Measurements from ENCODE around the gene CRADD.
A peak's percentile ranks its signal among the peaks of the same experiment; 100 is the strongest.
"Not testable (repeated sequence)": the region's sequence is repeated elsewhere in the genome, so short reads cannot be mapped to it uniquely, and the experiment has no call there.

Gene CRADD

DNA sequence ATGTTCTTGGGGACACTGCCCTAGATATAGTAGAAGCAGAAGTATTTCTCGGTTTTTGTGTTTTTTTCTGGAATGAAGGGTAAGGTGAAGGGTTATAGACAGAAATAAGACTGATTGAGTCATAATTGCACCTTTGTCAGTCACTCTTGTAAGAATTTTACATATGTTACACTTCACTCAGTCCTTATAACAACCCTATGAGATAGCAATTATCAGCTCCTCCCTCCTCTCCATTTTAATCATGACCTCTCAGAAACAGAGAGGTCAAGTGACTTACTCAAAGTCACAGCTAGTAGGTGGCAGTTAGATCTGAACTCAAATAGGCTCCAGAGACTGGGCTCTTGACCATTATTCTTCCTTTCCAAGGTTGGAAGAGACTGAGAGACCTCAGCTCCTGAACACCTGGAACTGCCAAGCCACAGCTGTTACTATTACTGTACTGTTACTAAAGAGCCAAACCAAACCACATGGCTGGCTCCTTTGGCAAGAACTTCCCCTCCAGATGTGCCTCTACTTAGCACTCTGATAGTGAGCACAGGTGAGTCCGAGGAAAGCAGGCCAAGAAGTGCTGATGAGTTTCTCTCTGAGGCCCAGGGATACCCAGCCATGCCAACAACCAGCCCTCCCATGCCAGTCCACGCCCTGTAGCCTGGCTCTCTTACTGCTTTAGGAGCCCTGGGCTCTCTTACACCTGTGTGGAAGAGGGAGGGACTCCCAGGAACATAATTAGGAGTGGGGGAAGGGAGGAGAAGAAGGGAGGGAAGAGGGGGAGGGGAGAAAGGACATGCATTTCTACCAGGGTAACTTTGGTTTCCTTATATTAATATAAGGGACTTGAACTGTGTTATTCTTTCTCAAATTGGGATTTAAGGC is 121.3 kb downstream of the CRADD start:
- DNase-seq (ENCODE audit: low read depth, low spot score), result no peak

DNA sequence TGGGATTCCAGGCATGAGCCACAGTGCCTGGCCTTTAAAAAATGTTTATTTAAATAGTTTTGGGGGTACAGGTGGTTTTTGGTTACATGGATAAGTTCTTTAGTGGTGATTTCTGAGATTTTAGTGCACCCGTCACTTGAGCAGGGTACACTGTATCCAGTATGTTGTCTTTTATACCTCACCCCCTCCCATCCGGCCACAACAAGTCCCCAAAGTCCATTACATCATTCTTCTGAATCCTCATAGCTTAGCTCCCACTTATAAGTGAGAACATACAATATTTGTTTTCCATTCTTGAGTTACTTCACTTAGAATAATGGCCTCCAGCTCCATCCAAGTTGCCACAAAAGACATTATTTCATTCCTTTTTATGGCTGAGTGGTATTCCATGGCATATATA is 124.5 kb downstream of the CRADD start:
- not testable (repeated sequence) for H3K27ac ChIP-seq; DNase-seq (ENCODE audit: low read depth, low spot score)

More for the DNA sequence above, 121.3 kb downstream of the CRADD start:
- no peak overlapping the region for H3K27ac ChIP-seq

DNA sequence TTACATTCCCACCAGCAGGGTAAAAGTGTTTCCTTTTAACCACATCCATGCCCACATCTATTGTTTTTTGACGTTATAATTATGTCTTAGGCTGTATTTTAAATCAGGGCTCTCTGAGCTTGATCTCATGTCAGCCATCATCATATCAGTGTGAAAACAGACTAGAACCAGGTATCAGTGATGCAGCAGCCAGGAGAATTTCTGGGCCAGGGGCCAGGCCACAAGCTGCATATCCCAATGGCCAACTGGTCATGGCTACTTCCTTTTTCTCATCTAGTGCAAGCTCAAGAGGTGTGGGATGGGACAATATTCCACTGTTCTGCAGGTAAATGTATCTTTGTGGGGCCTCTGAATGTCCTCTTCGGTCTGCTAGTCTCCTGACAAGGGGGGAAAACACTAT is 125.1 kb downstream of the CRADD start:
- DNase-seq (ENCODE audit: low read depth, low spot score), result no peak
- H3K27ac ChIP-seq, result no peak overlapping the region

DNA sequence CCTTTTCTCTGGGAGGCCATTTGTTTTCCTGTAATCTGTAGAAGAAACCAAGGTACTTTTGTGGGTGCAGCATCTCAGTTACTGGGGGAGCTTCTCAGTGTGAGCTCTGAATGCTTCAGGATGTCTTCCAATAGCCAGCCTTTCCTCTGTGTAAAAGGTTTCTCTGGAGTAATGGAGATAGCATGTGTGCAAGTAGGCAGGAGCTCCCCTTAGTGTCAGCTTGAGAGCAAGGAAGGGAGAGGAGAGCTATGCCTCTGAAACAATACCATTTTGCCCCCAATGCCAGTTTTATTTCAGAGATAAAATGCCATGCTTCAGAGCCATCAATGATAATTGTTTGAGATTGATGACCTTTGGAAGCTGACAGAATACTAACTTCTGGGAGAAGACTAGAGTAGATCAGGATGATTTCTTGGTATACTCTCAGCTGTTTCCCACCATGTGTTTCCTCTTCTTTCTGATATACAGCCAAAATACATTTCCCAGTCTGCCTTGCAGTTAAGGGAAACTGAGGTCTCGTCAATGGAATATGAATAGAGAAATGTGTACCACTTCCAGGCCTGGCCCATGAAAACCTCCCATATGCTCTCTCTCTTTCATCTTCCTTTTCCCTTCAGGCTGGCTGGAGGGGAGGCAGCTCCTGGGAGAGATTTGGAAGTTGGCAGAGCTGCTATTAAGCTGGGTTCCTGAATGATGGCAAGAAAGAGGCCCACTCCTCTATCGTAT is 125.7 kb downstream of the CRADD start:
- DNase-seq (ENCODE audit: low read depth, low spot score), result no peak
- H3K27ac ChIP-seq, result peak overlapping the region; percentile 58

DNA sequence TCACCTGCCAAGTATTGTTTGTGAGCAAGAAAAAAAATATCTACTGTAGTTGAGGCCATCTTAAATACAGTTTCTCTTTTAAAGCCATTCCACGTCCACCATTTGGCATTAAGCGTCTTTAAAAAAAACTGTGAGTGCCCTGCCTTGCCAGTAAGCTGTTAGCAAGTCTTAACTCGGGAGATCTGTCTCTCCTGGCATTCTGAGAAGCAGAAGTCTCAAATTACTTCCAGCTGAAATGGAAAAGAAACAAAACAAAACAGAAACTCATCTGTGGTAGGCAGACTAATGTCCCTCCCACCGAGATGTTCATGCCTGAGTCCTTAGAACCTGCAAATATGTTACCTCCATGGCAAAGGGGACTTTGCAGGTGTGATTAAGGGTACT is 126.2 kb downstream of the CRADD start:
- H3K27ac ChIP-seq, result peak overlapping the region; percentile 58
- no peak for DNase-seq (ENCODE audit: low read depth, low spot score)

DNA sequence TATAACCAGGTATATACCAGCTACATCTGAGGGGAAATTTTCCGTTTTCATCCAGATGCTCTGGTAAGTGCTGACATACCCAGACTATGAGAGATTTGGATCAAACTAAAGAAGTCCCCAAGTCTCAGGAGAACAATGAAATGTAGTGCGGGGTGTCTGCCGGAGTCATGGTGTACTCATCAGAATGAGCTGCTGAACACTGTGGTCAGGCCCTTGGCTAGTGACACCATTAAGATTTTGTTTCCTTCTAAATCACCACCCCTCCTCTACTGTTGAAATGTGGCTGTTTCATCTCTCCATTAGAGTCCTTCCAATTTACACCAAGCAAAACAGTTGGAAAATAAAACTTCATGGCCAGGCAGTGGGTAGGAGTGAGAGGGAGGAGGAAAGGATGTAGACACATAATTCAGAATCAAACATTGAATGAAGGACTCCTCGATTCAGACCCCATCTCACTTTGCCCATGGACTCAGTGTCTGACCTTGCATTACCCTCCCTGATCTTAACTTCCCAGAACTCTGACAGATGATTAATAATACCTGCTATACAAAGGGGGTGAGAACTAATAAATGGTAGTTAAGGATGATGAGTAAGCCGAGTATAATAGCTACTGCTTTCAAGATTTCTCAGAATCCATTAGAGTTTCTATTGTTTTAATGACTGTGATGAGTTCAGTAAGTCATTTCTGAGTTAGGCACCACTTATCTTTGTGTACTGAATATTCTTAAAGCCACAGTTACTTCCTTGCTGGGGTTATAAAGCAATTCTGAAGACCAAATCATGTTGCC is 127.4 kb downstream of the CRADD start:
- DNase-seq (ENCODE audit: low read depth, low spot score), result no peak
- H3K27ac ChIP-seq, result peak overlapping the region; percentile 58

DNA sequence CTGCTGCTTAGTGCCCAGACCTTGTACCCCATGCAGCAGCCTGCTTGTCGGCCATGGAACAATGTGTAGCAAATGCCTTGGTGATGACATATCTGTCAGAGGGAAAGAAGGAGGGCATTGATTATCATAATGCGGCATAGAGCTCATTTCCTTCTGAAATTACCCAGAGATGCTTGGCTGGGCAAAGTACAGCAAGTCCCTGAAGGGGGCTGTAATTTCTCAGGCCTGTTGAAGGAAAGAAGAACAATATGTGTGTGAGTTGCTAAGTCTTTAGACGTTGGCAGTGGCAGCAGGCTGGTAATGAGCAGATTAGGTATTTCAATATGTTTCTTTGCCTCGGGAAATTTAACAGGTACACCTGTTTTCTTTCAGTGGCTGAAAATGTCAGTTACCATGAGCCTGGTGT is 128.6 kb downstream of the CRADD start:
- peak overlapping the region; percentile 58 for H3K27ac ChIP-seq
- DNase-seq (ENCODE audit: low read depth, low spot score), result no peak

DNA sequence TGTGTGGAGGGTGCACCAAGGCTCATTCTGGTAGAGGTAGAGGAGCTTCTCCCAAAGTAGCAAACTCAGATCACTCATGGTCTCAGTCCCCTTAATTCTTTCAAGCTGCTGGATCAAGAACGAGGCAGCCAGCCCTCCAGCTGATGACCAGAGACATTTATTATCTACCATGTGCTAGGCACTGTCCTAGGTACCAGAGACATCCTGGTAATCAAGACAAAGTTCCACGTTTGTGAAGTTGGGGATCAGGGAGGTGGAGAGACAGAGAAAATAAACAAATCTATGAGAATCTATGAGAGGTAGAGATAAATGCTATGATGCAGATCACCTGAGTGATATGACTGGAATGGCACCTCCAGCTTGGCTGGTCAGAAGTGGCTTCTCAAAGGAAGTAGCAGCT is 130.2 kb downstream of the CRADD start:
- DNase-seq (ENCODE audit: low read depth, low spot score), result no peak
- H3K27ac ChIP-seq, result no peak overlapping the region

DNA sequence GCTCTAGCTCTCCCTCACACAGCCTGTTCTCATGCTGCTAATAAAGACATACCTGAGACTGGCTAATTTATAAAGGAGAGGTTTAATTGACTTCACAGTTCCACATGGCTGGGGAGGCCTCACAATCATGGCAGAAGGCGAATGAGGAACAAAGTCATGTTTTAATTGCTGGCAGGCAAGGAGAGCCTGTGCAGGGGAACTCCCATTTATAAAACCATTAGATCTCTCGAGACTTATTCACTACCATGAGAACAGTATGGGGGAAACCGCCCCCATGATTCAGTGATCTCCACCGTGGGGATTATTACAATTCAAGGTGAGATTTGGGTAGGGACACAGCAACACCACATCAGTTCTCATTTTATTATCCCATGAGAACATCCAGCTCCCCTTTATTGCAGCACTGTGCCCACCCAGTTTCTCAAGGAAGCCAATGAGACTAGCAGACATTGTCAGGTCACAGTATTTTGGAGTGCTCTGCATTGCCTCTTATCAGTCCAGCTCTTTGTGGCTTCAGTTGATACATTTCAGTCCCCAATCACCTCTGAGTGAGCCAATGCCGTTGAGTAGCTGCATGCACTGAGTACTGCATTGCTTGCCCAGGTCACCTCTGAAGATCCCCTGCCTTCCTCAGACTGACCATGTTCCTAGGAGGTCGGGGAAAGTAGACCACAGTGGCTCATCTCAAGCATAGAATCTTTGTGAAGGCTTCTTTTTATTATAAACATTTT is 131.2 kb downstream of the CRADD start:
- no peak overlapping the region for H3K27ac ChIP-seq
- DNase-seq (ENCODE audit: low read depth, low spot score), result no peak

DNA sequence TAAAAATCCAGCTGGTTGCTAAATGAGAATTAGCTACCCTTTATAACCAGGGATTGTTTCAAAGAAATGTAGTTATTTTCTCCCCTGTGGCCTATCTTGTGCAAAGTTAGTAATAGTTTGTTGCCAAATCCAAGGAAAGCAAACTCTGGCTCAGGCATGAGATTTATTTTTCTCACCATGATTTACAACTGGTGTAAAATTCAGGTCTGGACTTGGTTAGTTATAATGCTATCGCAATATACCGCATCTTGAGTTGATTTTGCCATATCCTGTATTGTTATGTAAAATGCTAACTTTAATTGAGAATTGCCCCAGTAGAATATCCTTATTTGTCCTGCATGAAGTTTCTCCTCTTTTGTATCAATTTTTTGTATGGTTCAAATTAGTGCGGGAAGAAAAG is 135.5 kb downstream of the CRADD start:
- DNase-seq (ENCODE audit: low read depth, low spot score), result no peak
- no peak overlapping the region for H3K27ac ChIP-seq

DNA sequence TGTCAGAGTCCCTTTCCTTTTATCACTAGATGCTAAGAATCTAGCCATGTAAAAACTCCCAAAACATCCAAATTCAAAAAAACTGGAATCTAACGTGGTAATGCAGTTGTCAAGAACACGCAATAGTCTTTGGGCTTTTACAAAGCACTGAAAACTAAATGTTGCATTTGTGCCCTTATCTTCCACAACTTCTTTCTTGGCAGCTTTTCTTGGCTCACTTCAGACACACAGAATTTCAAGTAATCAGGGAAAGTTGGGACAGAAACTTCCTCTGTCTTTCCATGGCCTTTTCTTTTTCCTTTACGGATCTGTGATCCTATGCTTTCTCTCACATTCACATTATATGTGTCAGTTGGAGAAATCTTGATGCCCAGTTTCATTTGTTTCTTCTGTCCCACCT is 136.0 kb downstream of the CRADD start:
- no peak for DNase-seq (ENCODE audit: low read depth, low spot score)
- H3K27ac ChIP-seq, result no peak overlapping the region

DNA sequence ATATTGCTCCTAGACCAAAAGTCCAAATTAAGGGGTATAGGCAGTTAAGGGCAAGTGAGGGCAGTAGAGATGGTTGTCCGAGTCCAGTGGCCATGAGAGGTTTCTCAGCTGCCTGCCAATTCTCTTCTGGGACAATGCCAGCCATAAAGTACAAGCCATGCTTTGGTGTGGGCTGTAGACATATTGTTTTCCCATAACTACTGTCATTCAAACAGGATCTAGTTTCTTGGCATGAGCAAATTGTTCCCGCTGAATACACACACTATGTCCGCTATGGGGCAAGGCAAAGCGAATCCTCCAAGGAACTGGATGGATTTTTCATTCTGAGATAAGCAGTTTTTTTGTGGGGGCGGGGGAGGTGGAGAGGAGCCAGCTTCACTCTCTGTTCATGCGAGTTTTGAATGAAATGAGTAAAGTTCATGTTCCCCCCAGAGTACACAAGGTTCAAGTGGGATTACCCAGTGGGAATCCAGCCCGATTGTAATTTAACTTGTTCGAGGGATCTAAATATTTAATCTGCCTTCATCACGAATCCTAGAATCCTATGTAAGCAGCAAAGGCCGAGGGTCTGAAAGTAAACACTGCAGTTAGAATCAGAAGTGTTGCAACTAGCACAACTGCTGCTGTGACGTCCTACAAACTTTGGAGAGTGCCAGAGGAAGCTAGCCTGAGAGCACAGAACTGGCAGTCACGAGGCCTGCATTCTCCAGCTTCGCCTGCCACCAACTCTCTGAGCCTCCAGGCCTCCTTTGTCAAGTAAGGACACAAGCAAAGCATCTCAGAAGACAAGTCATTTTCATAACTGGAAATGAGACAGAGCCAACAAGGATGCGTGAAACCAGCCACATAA is 137.0 kb downstream of the CRADD start:
- H3K27ac ChIP-seq, result no peak overlapping the region
- no peak for DNase-seq (ENCODE audit: low read depth, low spot score)

DNA sequence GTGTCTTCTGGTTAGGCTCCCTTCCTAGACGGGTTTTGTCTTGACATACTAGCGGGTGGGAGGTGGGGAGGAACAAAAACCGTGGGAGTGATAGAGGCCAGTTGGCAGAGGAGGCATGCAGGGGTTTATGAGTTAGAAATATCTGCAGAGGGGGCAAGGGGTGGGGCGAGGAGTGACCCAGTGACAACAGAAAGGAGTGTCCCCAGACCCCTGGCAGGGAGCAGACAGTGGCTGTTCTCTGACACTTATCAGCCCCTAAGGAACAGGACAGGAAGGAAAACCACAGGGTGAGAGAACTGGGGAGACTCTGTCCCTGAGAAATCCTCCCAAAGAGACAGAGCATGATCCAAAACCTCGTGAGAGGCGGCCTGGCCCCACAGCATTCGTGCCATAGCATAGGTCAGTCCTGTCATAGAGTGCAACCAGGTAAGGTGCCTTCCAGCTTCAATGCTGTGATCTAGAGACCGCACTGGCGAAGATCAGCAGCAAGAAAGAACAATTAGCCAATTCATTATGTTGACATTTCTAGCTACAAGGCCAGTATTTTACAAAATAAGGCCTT is 141.4 kb downstream of the CRADD start:
- no peak for DNase-seq (ENCODE audit: low read depth, low spot score)
- peak overlapping the region; percentile 39 for H3K27ac ChIP-seq

DNA sequence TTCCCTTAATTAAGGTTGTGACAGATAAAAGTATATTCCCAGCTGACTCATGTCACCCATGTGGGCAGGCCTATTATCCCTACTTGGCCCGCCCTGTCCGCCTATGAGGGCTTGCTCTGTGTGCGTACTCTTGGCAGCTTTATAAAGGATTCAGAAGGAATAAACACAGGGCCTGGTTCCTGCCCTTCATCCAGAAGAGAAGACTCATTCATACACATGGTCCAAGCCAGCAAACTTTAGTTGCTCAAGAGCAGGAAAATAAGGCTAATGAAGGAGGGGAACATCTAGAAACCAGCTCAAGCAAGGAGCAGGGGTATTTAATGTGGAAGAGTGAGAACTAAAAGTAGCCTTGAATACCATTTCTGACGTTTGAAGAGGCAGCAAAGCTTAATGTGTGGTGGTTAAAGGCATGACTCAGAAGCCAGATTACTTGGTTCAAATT is 141.9 kb downstream of the CRADD start:
- peak overlapping the region; percentile 39 for H3K27ac ChIP-seq
- no peak for DNase-seq (ENCODE audit: low read depth, low spot score)

DNA sequence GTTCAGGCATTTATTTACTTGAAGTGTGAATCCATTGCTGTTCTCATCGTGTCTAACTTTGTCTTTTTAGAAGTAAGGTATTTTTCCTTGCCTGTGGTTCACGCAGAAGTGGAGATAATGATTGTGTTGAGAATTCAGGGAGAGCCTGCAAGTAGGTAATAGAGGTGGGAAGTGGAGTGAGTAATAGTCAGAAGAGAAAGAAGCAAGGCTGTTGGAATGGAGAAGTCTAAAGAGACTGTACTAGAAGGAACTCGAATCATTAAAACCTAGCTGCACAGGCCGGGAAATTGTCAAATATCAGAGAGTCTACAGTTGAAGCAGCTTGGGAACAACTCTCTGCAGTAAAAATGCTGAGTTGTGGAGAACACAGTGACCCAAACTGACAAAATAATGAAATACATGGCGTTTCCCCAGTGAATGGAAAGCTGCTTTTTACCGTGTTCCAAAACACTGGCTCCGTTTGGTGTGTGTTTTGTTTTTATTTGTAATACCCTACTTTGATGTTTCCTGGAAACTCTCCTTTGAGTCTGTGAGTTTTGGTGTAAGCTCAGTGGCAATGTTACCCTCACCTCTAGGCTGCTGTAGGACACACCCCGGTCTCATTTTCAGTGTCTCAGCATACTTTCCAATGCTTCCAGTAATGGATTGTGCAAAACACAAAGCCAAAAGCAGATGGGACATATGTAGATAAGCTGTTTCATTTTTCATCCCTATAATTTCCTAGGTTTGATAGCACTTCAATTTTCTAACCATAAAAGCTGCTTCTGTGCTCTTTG is 146.6 kb downstream of the CRADD start:
- no peak overlapping the region for H3K27ac ChIP-seq
- DNase-seq (ENCODE audit: low read depth, low spot score), result no peak

DNA sequence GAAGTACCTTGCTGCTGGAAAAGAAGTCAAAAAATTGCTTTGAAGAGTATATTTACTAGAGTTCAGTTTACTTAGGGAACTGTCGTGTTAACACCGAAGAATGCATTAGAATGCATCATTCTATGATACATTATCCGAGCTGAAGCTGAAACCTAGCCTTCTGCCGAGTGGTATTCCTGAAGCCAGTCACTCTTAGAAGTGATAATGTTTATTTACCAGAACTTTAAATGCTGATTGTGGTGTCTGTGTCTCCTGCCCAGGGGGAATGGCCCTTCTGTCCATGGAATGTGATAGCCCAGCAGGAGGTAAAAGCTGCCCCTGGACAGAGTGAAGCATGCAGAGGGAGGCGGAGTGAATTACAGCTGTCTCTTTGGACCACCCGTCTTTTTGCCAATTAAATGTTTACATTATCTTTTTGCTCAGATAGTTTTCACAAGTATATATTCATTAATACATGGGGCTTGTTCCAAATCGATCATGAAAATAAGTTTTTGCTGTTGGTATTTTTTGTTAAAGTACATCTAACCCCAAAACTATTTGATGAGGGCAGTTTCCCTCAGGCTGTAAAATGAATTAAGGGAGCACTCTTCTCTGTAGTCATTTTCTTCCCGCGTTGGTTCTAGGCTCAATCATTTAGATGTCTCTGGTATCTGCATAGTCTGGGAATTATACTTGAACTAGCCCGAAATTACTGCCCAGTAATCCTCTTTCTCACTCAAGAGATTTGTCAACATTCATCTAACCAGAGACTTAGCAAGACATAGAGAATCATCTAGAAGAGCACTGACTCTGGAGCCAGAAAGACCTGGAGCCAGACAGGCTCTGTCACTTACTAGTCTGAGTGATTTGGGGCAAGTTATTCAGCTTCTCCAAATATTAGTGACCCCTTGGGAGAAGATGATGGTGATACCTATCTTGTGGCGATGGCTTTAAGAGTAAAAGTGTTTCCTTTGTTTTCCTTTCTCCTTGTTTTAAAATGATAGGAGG is 147.6 kb downstream of the CRADD start:
- no peak overlapping the region for H3K27ac ChIP-seq
- DNase-seq (ENCODE audit: low read depth, low spot score), result no peak

DNA sequence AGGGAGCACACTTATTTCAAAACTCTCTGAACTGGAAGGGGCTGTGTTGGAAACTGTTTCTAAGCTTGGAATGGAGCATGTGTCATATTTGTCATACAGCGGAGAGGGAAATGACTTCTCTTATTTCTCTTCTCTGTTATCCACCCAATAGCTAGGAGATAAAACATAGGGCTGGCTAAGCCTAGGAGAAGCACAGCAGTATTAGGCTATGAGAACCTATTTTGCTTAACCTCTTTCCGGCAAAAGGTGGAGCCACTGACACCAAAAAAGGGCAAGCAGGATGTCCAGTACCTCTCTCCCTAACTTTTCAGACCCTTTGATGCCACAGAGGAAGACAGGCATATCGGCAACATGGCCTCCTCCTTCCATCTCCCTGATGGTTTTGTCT is 148.3 kb downstream of the CRADD start:
- no peak overlapping the region for H3K27ac ChIP-seq
- DNase-seq (ENCODE audit: low read depth, low spot score), result no peak
